MCF 10A (cell line): ENCODE data around the gene MINDY3. TPM values are rescaled to one million over a fixed set of nuclear protein-coding genes. Genes with fewer than 3 reads are reported as not detected.

Experiments used
- BruUV-seq: library from RNA; stranded (reverse); fragments of 400-500 nt; replicated peaks from 2 replicates; lab custom pipeline; 2021; lab: Mats Ljungman, UMichigan
- CTCF ChIA-PET: fragments of 300-600 bp; sonication (Branson Sonifier 250); formaldehyde crosslinking; extraction: SDS; loops from one replicate; lab custom pipeline; 2021; ENCODE audit warnings: antibody characterized with exemption, inconsistent platforms; lab: Yijun Ruan, JAX
- POLR2A ChIA-PET: fragments of 300-600, 350-650 bp; sonication (Branson Sonifier 250); formaldehyde crosslinking; extraction: SDS; loops from one replicate; lab custom pipeline; 2020; ENCODE audit warnings: antibody characterized with exemption, inconsistent platforms; lab: Yijun Ruan, JAX
- DNase-seq: peaks from one replicate; pipeline ENCODE4 v3.0.0-alpha.2; 2018; ENCODE audit not compliant: unreplicated experiment
- H3K27ac Mint-ChIP-seq: one replicate; pipeline ENCODE4 v1.8.0; 2022; ENCODE audit warnings: mild to moderate bottlenecking, low read depth, mixed read lengths; ENCODE audit not compliant: unreplicated experiment
- H3K27me3 Mint-ChIP-seq: one replicate; pipeline ENCODE4 v1.8.0; 2022; ENCODE audit warnings: mixed read lengths; ENCODE audit not compliant: insufficient read depth, unreplicated experiment
- H3K36me3 Mint-ChIP-seq: one replicate; pipeline ENCODE4 v1.8.0; 2022; ENCODE audit warnings: mild to moderate bottlenecking, moderate library complexity, mixed read lengths; ENCODE audit not compliant: insufficient read depth, unreplicated experiment
- H3K4me1 Mint-ChIP-seq: one replicate; pipeline ENCODE4 v1.8.0; 2022; ENCODE audit warnings: mixed read lengths; ENCODE audit not compliant: insufficient read depth, unreplicated experiment
- H3K4me3 Mint-ChIP-seq: one replicate; pipeline ENCODE4 v1.8.0; 2022; ENCODE audit warnings: mild to moderate bottlenecking, moderate library complexity, mixed read lengths; ENCODE audit not compliant: unreplicated experiment
- H3K9me3 Mint-ChIP-seq: one replicate; pipeline ENCODE4 v1.8.0; 2022; ENCODE audit warnings: mixed read lengths; ENCODE audit not compliant: unreplicated experiment
- intact Hi-C: fragments of 100-400 bp; cut with micrococcal nuclease; formaldehyde crosslinking; loops from 2 replicates; pipeline ENCODE4 v1.14.1; 2022
- total RNA-seq: library from RNA; stranded (reverse); gene quantifications from 2 replicates; pipeline ENCODE4 v1.2.3, GENCODE V29; 2022
- TF ChIP-seq, protein P1 (sequence below): fragments of 200-600 bp; IDR thresholded peaks from one replicate; pipeline ENCODE4 v1.8.0; 2022; ENCODE audit warnings: antibody characterized with exemption, mild to moderate bottlenecking; ENCODE audit not compliant: unreplicated experiment

MINDY3 gene
- total RNA-seq, 1 experiment from 2014 or later: 28.8 TPM

- intact Hi-C loops: no loop called here
- peaks cover 41% of the 10 kb centered on the region for H3K27me3 Mint-ChIP-seq
- no peak overlapping the region for H3K4me3 Mint-ChIP-seq
- no peaks in the 10 kb centered on the region for H3K9me3 Mint-ChIP-seq
- H3K4me1 Mint-ChIP-seq: no peaks in the 10 kb centered on the region
- ChIA-PET CTCF (interaction anchor here (0.7 kb wide), 1 partner anchor 22 kb away, joined by 3 read pairs; no protein-coding TSS in a partner anchor), POLR2A (no interaction called here)
- BruUV-seq: no TSS peak
- no peak overlapping the region for H3K27ac Mint-ChIP-seq
- no peak for DNase-seq
- TF ChIP-seq, protein P1, sequence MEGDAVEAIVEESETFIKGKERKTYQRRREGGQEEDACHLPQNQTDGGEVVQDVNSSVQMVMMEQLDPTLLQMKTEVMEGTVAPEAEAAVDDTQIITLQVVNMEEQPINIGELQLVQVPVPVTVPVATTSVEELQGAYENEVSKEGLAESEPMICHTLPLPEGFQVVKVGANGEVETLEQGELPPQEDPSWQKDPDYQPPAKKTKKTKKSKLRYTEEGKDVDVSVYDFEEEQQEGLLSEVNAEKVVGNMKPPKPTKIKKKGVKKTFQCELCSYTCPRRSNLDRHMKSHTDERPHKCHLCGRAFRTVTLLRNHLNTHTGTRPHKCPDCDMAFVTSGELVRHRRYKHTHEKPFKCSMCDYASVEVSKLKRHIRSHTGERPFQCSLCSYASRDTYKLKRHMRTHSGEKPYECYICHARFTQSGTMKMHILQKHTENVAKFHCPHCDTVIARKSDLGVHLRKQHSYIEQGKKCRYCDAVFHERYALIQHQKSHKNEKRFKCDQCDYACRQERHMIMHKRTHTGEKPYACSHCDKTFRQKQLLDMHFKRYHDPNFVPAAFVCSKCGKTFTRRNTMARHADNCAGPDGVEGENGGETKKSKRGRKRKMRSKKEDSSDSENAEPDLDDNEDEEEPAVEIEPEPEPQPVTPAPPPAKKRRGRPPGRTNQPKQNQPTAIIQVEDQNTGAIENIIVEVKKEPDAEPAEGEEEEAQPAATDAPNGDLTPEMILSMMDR: no peak
- no peaks in the 10 kb centered on the region for H3K36me3 Mint-ChIP-seq
Observed at GRCh38 chr10:15747632-15748031, 112.7 kb downstream of the MINDY3 start.

GRCh38 chr10:15745751-15746150, 114.6 kb downstream of the MINDY3 start:
- no peaks in the 10 kb centered on the region for H3K9me3 Mint-ChIP-seq
- CTCF ChIA-PET: interaction anchor here (0.9 kb wide), 1 partner anchor 320 kb away, joined by 3 read pairs; no protein-coding TSS in a partner anchor
- DNase-seq: no peak
- no peak overlapping the region for H3K4me3 Mint-ChIP-seq
- peaks cover 60% of the 10 kb centered on the region for H3K27me3 Mint-ChIP-seq
- POLR2A ChIA-PET: no interaction called here
- no peaks in the 10 kb centered on the region for H3K4me1 Mint-ChIP-seq
- intact Hi-C loops: no loop called here
- H3K27ac Mint-ChIP-seq: no peak overlapping the region
- BruUV-seq: no TSS peak
- no peaks in the 10 kb centered on the region for H3K36me3 Mint-ChIP-seq
- TF ChIP-seq, protein P1: no peak

- POLR2A ChIA-PET: no interaction called here
- peaks cover 49% of the 10 kb centered on the region for H3K27me3 Mint-ChIP-seq
- no peaks in the 10 kb centered on the region for H3K36me3 Mint-ChIP-seq
- H3K27ac Mint-ChIP-seq: no peak overlapping the region
- H3K4me3 Mint-ChIP-seq: no peak overlapping the region
- CTCF ChIA-PET: interaction anchor here (1.0 to 1.2 kb wide), 2 partner anchors 15 to 324 kb away, joined by 3 read pairs; no protein-coding TSS in a partner anchor
- peak; percentile 68 for DNase-seq
- TF ChIP-seq, protein P1: peak; percentile 59
- H3K4me1 Mint-ChIP-seq: no peaks in the 10 kb centered on the region
- no peaks in the 10 kb centered on the region for H3K9me3 Mint-ChIP-seq
- intact Hi-C loops: no loop called here
- BruUV-seq: no TSS peak
Observed at GRCh38 chr10:15744217-15744865, 116.0 kb downstream of the MINDY3 start.

- Mint-ChIP-seq H3K4me1 (no peaks in the 10 kb centered on the region), H3K9me3 (no peaks in the 10 kb centered on the region), H3K27me3 (peaks cover 43% of the 10 kb centered on the region), H3K4me3 (no peak overlapping the region), H3K27ac (no peak overlapping the region), H3K36me3 (no peaks in the 10 kb centered on the region)
- no TSS peak for BruUV-seq
- intact Hi-C loops: no loop called here
- ChIA-PET CTCF (interaction anchor here (0.6 to 1.1 kb wide), 4 partner anchors 14 to 314 kb away, joined by 3 read pairs; no protein-coding TSS in a partner anchor), POLR2A (no interaction called here)
- DNase-seq: no peak
- TF ChIP-seq, protein P1: no peak
Observed at GRCh38 chr10:15743443-15743842, 116.9 kb downstream of the MINDY3 start.
